Kidney (tissue), 14 donors: ENCODE measurements around the gene AHSG. TPM values are rescaled to one million over a fixed set of nuclear protein-coding genes. Genes with fewer than 3 reads are reported as not detected.

Experiments used
- DNase-seq, 5 donors: peaks; one replicate each; pipeline ENCODE4 v3.0.0-alpha.2; 2013 to 2020
- FAIRE-seq: peaks from 2 replicates; lab custom pipeline; 2012; peaks lifted over from hg19 to GRCh38; lab: Jason Lieb, UNC
- H3K27ac ChIP-seq, 2 donors: one replicate each; pipeline ENCODE4 v1.7.0; 2013; ENCODE audit warnings: low read depth in 2 of 2, low read length in 2 of 2, inconsistent platforms in 1 of 2
- H3K27me3 ChIP-seq: one replicate; pipeline ENCODE4 v1.7.1; 2013; ENCODE audit warnings: low read length, inconsistent platforms; ENCODE audit not compliant: control insufficient read depth, insufficient read depth
- H3K36me3 ChIP-seq, 3 donors: one replicate each; pipeline versions ENCODE4 v1.7.0 to v1.7.1; 2013; ENCODE audit warnings: low read length in 3 of 3, control low read depth in 1 of 3, inconsistent platforms in 1 of 3; ENCODE audit not compliant: insufficient read depth in 3 of 3, control insufficient read depth in 2 of 3
- H3K4me1 ChIP-seq, 3 donors: one replicate each; pipeline versions ENCODE4 v1.7.0 to v1.7.1; 2013; ENCODE audit warnings: low read length in 3 of 3, inconsistent platforms in 1 of 3, low read depth in 1 of 3; ENCODE audit not compliant: control insufficient read depth in 2 of 3, insufficient read depth in 2 of 3
- H3K4me3 ChIP-seq, 3 donors: one replicate each; pipeline versions ENCODE4 v1.7.0 to v1.8.1; 2013; ENCODE audit warnings: low read length in 3 of 3, control low read depth in 1 of 3, inconsistent platforms in 1 of 3
- H3K9ac ChIP-seq, 3 donors: one replicate each; pipeline versions ENCODE4 v1.7.0 to v1.7.1; 2013; ENCODE audit warnings: low read length in 3 of 3, control low read depth in 1 of 3, inconsistent platforms in 1 of 3
- H3K9me3 ChIP-seq, 3 donors: one replicate each; pipeline versions ENCODE4 v1.7.0 to v1.7.1; 2013; ENCODE audit warnings: low read length in 3 of 3, control low read depth in 1 of 3, inconsistent platforms in 1 of 3; ENCODE audit not compliant: control insufficient read depth in 2 of 3, insufficient read depth in 1 of 3
- CTCF ChIP-seq: IDR thresholded peaks from 3 replicates; pipeline ENCODE4 v1.5.1; 2012; ENCODE audit warnings: mild to moderate bottlenecking, moderate library complexity, borderline replicate concordance; ENCODE audit not compliant: insufficient read depth; ENCODE audit errors: extremely low read depth
- intact Hi-C: fragments of 100-400 bp; cut with DNase I; formaldehyde crosslinking; loops from one replicate; pipeline ENCODE4 v1.11.1; 2022
- polyA plus RNA-seq: library from polyadenylated mRNA; stranded (reverse); fragments of 350-450 nt; fragmentation: Illumina TruSeq; extraction: RNeasy Lipid Tissue Mini Kit (QIAGEN cat#74804); gene quantifications from one replicate; pipeline ENCODE4 v1.2.3, GENCODE V29; 2014; ENCODE audit warnings: low read depth, low replicate concordance; ENCODE audit not compliant: insufficient read depth
- total RNA-seq: library from RNA; stranded (reverse); fragmentation: NEBNext Ultra II Directional; extraction: Animal tissue kit (Norgen Biotek cat#: 25700); gene quantifications from one replicate; pipeline ENCODE4 v1.2.1, GENCODE V29; 2021
- donor health status: control.
- donor health status: control.
- donor health status: control.
- donor health status: control.
- donor health status: control.
- donor health status: DM: yes; HTN: yes; CAD: no.
- donor health status: Normal renal cell carcinoma (clear cell type).

Gene AHSG
- total and polyA plus RNA-seq, 2 donors from 2014 or later = 0.34 TPM; not detected in 1

- Histone ChIP-seq H3K4me1 (no peaks in the 10 kb centered on the region), H3K9ac (no peak overlapping the region), H3K4me3 (no peak overlapping the region), H3K36me3 (peaks cover 2 to 25% (median 20%) of the 10 kb centered on the region in 3 donors), H3K27me3 (no peaks in the 10 kb centered on the region), H3K9me3 (no peaks in the 10 kb centered on the region), H3K27ac (no peak overlapping the region)
- DNase-seq (no peak), FAIRE-seq (no peak)
- intact Hi-C loops = no loop called here
- no peak for TF ChIP-seq CTCF
Measured at GRCh38 chr3:186587183-186587582, 25.7 kb upstream of the AHSG start.

- no peak overlapping the region for H3K27ac ChIP-seq
- DNase-seq (no peak), FAIRE-seq (no peak)
- H3K36me3 ChIP-seq = peaks cover 0 to 13% (median 13%) of the 10 kb centered on the region in 3 donors
- no peaks in the 10 kb centered on the region for H3K4me1 ChIP-seq
- no peak overlapping the region for H3K4me3 ChIP-seq
- no peaks in the 10 kb centered on the region for H3K27me3 ChIP-seq
- no peak overlapping the region for H3K9ac ChIP-seq
- no peak for TF ChIP-seq CTCF
- intact Hi-C loops = no loop called here
- no peaks in the 10 kb centered on the region for H3K9me3 ChIP-seq
Measured at GRCh38 chr3:186588632-186589031, 24.2 kb upstream of the AHSG start.

GRCh38 chr3:186589121-186589520, 23.7 kb upstream of the AHSG start:
- DNase-seq = no peak
- no peak overlapping the region for H3K4me3 ChIP-seq
- no peaks in the 10 kb centered on the region for H3K27me3 ChIP-seq
- H3K9me3 ChIP-seq = no peaks in the 10 kb centered on the region
- H3K9ac ChIP-seq = no peak overlapping the region
- no peak for TF ChIP-seq CTCF
- no peak overlapping the region for H3K27ac ChIP-seq
- H3K4me1 ChIP-seq = peaks cover 0 to under 1% (median 0%) of the 10 kb centered on the region in 3 donors
- H3K36me3 ChIP-seq = peaks cover 0 to 13% (median 9%) of the 10 kb centered on the region in 3 donors
- no peak for FAIRE-seq
- intact Hi-C loops = no loop called here

- TF ChIP-seq CTCF = no peak
- Histone ChIP-seq H3K27me3 (no peaks in the 10 kb centered on the region), H3K4me1 (peaks cover 0 to 9% (median 0%) of the 10 kb centered on the region in 3 donors), H3K9me3 (no peaks in the 10 kb centered on the region), H3K36me3 (peaks cover 0 to 4% (median under 1%) of the 10 kb centered on the region in 3 donors), H3K4me3 (no peak overlapping the region), H3K27ac (no peak overlapping the region), H3K9ac (no peak overlapping the region)
- intact Hi-C loops = no loop called here
- no peak for DNase-seq
- no peak for FAIRE-seq
Measured at GRCh38 chr3:186589856-186590579, 22.8 kb upstream of the AHSG start.
